Activated CD4-positive, CD25-positive, alpha-beta regulatory T cell (primary cell): ENCODE measurements around the gene GRIA3.
"Not testable (repeated sequence)": the region's sequence is repeated elsewhere in the genome, so short reads cannot be mapped to it uniquely, and the experiment has no call there.

Source experiments
- DNase-seq, 4 experiments: peaks; one replicate each; lab custom pipeline; 2025; lab: John Stamatoyannopoulos, UW

The GRIA3 gene

GRCh38 chrX:123350226-123350625 lies 166.1 kb downstream of the GRIA3 start:
- DNase-seq, result no peak

GRCh38 chrX:123357941-123358340 lies 173.9 kb downstream of the GRIA3 start:
- no peak for DNase-seq

DNA sequence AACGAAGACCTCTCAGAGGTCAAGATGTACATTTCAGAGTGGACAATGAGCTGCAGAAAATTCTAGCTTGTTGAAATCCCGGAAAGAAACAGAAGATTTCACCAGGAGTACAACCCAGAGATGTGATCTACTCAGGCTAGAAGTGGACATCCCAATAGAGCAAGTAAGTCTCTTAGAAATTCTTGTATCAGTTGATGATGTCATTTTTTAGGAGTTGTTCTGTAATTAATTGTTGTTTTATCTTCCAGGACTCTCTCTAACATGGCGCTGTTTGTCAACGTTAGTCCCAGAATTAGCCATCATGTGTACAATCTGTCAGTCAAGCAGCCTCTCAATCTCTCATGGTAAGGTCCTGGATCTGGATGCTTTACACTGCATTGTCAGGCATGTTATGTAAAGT lies 174.4 kb downstream of the GRIA3 start:
- DNase-seq, result no peak

- DNase-seq, result no peak
These were observed 177.3 kb downstream of the GRIA3 start for GRCh38 chrX:123361371-123361770.

DNA sequence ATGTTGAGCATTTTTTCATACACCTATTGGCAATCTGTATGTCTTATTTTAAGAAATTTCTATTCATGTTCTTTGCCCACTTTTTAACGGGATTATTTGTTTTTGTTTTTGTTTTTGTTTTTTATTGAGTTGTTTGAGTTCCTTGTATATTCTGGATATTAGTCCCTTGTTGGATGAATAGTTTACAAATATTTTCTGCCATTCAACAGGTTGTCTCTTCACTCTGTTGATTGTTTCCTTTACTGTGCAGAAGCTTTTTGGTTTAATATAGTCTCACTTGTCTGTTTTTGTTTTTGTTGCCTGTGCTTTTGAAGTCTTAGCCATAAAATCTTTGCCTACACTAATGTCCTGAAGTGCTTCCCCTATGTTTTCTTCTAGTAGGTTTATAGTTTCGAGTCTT lies 202.1 kb downstream of the GRIA3 start:
- not testable (repeated sequence) for DNase-seq

- no peak for DNase-seq
These were observed 208.8 kb downstream of the GRIA3 start for GRCh38 chrX:123392921-123393320.

GRCh38 chrX:123399709-123400108 lies 215.6 kb downstream of the GRIA3 start:
- no peak for DNase-seq

- DNase-seq, result no peak
These were observed 221.2 kb downstream of the GRIA3 start for GRCh38 chrX:123405231-123405630.

- DNase-seq, result no peak
These were observed 225.0 kb downstream of the GRIA3 start for GRCh38 chrX:123408821-123409737.

DNA sequence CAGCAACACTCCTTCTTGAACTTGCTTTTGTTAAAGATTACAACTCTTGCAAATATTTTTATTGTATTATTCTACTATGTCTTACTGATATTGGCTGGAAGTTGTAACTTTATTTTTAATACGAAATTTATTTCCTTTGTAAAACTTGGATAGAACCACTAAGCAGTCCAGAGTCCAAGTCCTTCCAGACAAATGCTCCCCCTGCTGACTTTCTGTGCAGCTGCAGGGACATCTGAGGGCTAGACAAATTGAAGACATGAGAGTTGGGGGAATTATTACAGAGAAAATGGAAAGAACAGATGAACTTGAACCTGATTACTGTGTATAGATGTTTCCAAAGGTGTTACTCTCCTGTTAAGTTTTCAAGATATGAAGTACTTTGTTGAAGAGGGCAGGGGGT lies 238.8 kb downstream of the GRIA3 start:
- DNase-seq, result no peak

DNA sequence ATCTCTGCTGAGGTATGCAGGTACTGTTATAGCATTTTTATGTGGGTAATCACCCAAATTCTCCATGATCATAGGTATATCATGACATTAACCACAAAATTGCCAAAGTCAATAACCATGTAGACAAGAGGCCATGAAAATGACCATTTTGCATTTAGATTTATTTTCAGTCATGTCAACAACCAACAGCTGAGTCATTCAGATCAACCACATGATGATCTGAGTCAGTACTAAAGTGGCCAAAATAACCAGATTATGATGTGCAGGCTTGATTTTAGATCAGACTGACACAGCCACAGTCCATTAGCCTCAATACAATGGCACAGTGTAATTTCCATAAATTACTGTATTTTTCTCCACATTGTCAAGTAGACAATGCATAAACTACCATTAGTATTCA lies 240.5 kb downstream of the GRIA3 start:
- DNase-seq, result no peak

DNA sequence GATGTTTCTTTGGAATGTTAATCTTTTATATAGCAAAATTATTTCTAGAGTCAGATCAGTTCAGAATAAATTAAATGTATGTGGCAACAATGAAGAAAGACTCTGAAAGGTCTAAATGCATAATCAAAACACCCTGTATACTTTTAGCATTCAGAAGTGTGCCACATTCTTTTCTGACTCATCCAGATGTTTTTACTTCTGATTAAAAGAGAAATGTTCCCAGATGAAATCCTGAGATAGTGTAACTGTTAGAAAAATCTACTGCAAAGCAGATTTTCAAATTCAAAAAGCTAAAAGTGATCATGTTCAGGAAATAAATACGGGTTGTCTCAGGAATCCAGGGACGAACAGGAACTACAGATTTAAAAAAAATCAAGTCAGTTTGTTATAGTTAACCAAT lies 241.4 kb downstream of the GRIA3 start:
- DNase-seq, result no peak

DNA sequence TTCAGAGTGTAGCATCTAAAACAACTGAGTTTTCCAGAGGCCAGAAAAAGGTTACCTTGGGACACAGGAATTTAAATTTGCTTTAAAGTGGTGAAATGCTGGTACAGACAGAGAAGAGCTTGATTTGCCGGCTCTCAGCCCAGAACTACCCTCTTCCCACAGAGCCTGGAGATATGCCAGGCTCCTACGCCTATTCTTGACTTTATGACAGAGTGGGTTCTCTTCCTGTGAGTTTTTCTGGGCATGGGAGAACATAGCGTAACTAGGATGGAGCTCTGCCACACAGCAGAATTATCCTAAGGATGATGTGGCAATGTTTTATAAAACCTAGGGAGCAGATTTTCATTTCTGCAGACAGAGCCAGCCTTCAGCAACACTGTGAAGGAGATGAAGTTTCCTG lies 241.8 kb downstream of the GRIA3 start:
- DNase-seq, result no peak

DNA sequence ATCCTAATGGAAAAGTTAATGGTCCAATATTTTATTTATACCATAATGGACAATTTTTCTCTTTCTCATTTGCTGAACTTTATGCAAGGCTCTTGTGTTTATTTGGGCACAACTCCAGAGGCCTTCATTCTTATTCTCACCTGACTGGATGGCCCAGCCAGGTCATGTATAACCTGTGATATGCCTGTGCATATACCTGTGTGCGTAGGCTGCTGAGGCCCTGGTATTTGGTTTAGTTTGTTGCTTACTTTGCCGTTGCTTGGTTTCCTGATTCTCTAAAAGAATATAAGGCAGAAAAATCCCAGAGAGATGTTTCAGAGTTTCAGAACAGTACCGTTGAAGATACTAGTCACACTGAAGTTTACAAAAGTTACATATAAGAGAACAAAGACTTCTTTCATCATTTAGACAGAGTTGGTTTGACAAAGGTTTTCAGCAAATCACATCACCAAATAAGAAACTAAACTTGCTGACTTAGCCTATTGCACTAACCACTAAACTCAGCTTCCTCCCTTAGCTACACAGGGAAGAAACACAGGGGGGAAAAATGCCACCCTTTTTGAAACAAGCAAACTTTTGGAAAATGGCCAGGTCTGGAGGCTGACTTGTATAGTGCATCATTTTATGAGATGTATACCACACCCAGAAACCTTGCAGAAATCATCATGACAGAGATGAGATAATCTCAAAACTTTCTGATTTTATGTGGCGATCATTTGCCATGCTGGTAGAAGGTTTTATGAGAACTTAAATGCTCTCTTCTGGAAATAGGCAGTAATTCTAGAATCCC lies 248.5 kb downstream of the GRIA3 start:
- no peak for DNase-seq

DNA sequence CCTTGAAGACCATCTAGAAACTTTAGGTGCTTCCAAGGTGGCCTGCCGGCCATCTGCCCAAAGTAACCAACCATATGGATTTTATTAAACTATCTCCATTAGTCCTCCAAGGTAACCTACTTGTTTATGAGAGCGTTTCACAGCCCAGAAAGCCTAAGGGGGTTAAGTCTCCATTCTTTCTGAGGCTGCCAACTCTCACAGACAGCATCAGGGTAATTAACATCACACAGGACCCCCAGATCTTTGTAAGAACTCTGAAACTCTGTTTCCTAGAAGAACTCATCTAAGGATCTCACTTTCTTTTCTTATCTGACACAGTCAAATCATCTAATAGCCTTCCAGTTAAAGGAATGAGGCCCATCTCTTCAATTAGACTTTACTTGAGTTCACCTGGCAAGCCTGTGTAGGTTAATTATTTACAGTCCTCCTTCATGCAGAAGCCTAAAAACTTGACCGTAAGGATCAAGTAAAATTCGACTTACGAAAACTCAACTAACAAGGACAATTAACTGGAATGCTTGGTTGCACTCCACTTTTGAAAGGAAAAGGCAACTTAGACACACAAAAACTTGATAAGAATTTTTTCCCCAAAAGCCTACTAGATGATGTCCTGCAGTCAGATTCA lies 252.5 kb downstream of the GRIA3 start:
- DNase-seq, result no peak

DNA sequence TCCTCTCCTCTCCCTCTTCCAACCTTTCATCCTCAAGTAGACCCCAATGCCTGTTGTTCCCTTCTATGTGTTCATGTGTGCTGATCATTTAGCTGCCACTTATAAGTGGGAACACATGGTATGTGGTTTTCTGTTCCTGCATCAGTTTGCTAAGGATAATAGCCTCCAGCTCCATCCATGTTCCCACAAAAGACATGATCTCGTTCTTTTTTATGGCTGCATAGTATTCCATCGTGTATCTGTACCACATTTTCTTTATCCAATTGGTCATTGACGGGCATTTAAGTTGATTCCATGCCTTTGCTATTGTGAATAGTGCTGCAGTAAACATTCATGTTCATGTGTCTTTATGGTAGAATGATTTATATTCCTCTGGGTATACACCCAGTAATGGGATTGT lies 255.8 kb downstream of the GRIA3 start:
- not testable (repeated sequence) for DNase-seq

- DNase-seq, result no peak
These were observed 258.7 kb downstream of the GRIA3 start for GRCh38 chrX:123442764-123443163.

- DNase-seq, result no peak
These were observed 263.4 kb downstream of the GRIA3 start for GRCh38 chrX:123447506-123447905.

DNA sequence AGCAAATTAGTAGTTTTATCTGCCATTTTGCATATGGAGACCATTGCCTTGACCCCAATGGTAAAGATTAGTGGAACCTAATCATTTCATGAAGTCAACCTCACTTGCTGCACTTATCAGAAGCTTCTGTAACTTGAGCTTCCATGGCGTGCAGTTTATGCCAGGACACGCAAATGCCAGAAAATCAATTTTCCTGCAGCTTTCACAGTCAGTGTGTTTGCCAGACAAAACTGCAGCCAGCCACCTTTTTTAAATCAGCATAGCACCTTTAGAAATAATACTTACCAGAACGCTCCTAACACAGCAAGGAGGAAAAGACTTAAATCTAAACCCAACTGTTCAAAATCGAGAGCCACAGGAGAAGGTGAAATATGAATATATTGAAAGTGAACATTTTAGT lies 265.3 kb downstream of the GRIA3 start:
- DNase-seq, result no peak

DNA sequence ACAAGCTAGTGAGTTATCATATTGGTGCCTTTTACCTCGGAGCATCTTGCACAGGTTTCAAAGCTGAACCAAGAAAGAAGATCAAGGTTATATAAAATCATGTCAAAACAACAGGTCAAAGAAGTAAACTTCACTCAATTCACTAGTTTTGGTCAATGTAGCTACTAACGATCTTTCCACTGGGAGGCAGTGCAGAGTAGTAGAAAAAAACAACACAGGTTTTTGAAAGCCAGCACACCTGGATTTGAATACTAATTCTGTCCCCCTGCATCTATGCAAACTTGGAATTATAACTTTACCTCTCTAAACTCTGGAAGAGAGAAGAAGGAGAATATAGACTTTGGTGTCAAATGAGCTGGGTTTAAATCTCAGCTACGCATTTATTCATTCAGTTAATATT lies 266.1 kb downstream of the GRIA3 start:
- no peak for DNase-seq

- DNase-seq, result no peak
These were observed 270.8 kb downstream of the GRIA3 start for GRCh38 chrX:123454712-123455431.

DNA sequence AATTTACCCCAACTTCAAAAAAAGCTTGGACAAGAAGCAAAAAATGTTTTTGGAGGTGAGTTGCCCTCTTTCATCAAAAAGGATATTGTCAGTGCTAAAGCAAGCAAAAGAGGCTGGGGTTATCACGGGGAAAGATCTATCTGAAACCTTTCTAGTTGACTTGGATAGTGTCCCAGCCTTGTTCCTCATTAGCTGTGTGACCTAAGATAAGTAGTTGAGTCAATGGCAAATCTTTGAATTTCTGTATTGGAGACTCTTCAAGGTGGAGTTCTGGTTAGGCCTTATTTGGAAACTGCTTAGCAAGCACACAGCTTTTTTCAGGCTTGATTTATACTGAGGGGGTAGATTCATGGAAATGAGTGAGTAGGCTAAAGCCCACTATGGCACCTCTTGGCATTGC lies 271.6 kb downstream of the GRIA3 start:
- no peak for DNase-seq
